ENCODE measurements around the gene HDAC9.

DNA sequence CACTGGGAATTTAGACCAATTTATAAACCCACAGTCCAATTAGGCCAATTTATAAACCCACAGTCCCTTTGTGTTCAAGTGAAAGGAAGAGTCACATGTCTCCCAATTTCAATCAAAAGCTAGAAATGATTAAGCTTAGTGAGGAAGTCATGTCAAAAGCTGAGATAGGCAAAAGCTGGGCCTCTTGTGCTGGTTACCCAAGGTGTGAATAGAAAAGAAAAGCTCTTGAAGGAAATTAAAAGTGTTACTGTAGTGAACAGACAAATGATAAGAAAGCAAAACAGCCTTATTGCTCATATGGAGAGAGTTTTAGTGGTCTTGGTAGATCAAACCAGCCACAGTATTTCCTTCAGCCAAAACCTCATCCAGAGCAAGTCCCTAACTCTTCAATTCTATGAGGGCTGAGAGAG lies 245.0 kb downstream of the HDAC9 start:
- TF ChIP-seq, protein P1, sequence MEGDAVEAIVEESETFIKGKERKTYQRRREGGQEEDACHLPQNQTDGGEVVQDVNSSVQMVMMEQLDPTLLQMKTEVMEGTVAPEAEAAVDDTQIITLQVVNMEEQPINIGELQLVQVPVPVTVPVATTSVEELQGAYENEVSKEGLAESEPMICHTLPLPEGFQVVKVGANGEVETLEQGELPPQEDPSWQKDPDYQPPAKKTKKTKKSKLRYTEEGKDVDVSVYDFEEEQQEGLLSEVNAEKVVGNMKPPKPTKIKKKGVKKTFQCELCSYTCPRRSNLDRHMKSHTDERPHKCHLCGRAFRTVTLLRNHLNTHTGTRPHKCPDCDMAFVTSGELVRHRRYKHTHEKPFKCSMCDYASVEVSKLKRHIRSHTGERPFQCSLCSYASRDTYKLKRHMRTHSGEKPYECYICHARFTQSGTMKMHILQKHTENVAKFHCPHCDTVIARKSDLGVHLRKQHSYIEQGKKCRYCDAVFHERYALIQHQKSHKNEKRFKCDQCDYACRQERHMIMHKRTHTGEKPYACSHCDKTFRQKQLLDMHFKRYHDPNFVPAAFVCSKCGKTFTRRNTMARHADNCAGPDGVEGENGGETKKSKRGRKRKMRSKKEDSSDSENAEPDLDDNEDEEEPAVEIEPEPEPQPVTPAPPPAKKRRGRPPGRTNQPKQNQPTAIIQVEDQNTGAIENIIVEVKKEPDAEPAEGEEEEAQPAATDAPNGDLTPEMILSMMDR (IDR thresholded peaks at IDR 0.05): no peak
- TF ChIP-seq, protein P2, sequence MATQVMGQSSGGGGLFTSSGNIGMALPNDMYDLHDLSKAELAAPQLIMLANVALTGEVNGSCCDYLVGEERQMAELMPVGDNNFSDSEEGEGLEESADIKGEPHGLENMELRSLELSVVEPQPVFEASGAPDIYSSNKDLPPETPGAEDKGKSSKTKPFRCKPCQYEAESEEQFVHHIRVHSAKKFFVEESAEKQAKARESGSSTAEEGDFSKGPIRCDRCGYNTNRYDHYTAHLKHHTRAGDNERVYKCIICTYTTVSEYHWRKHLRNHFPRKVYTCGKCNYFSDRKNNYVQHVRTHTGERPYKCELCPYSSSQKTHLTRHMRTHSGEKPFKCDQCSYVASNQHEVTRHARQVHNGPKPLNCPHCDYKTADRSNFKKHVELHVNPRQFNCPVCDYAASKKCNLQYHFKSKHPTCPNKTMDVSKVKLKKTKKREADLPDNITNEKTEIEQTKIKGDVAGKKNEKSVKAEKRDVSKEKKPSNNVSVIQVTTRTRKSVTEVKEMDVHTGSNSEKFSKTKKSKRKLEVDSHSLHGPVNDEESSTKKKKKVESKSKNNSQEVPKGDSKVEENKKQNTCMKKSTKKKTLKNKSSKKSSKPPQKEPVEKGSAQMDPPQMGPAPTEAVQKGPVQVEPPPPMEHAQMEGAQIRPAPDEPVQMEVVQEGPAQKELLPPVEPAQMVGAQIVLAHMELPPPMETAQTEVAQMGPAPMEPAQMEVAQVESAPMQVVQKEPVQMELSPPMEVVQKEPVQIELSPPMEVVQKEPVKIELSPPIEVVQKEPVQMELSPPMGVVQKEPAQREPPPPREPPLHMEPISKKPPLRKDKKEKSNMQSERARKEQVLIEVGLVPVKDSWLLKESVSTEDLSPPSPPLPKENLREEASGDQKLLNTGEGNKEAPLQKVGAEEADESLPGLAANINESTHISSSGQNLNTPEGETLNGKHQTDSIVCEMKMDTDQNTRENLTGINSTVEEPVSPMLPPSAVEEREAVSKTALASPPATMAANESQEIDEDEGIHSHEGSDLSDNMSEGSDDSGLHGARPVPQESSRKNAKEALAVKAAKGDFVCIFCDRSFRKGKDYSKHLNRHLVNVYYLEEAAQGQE (IDR thresholded peaks at IDR 0.05; ENCODE audit: insufficient read depth in 1 of 2, low read depth in 2 of 2, low read length in 1 of 2): no peak
